Panc1 (cell line): ENCODE data around the gene SWAP70.

Experiments used
- CTCF ChIP-seq: fragments of 450-650 bp; IDR thresholded peaks from 2 replicates; pipeline ENCODE4 v1.5.1; 2017; ENCODE audit warnings: mild to moderate bottlenecking
- POLR2AphosphoS5 ChIP-seq: IDR thresholded peaks from 2 replicates; pipeline ENCODE4 v1.6.1; 2012; ENCODE audit warnings: mild to moderate bottlenecking, low read depth, low read length, moderate library complexity
- REST ChIP-seq, 2 experiments: IDR thresholded peaks; 2 replicates each; pipeline ENCODE4 v1.6.1; 2011 to 2012; ENCODE audit warnings: low read depth in 2 of 2, control low read depth in 1 of 2, low read length in 1 of 2, mild to moderate bottlenecking in 1 of 2, moderate library complexity in 1 of 2; ENCODE audit not compliant: insufficient read depth in 1 of 2

- TF ChIP-seq CTCF (no peak), REST (IDR thresholded peaks at IDR 0.05; ENCODE audit: insufficient read depth in 1 of 2, low read depth in 2 of 2, low read length in 1 of 2) (no peak), POLR2AphosphoS5 (no peak)
Measured at GRCh38 chr11:9763301-9763700, 99.4 kb downstream of the SWAP70 start.
